ENCODE measurements around the gene FNIP2.
"Not testable (repeated sequence)": the region's sequence is repeated elsewhere in the genome, so short reads cannot be mapped to it uniquely, and the experiment has no call there.

FNIP2 gene

GRCh38 chr4:158875455-158875854 is 106.6 kb downstream of the FNIP2 start:
- DNase-seq = no peak

- no peak for DNase-seq
These were observed 108.2 kb downstream of the FNIP2 start for GRCh38 chr4:158877069-158877468.

GRCh38 chr4:158882142-158882541 is 113.3 kb downstream of the FNIP2 start:
- DNase-seq = not testable (repeated sequence)

- no peak for DNase-seq
These were observed 115.5 kb downstream of the FNIP2 start for GRCh38 chr4:158884280-158884679.

- no peak for DNase-seq
These were observed 116.7 kb downstream of the FNIP2 start for GRCh38 chr4:158885564-158885963.

GRCh38 chr4:158890294-158890693 is 121.5 kb downstream of the FNIP2 start:
- no peak for DNase-seq

- no peak for DNase-seq
These were observed 122.4 kb downstream of the FNIP2 start for GRCh38 chr4:158891256-158891655.

- no peak for DNase-seq
These were observed 126.0 kb downstream of the FNIP2 start for GRCh38 chr4:158894826-158895225.

- DNase-seq = peak in 1 of 2 experiments; percentile 3
These were observed 127.2 kb downstream of the FNIP2 start for GRCh38 chr4:158895797-158896576.

GRCh38 chr4:158896577-158897238 is 127.9 kb downstream of the FNIP2 start:
- not testable (repeated sequence) for DNase-seq

GRCh38 chr4:158900408-158900807 is 131.6 kb downstream of the FNIP2 start:
- not testable (repeated sequence) for DNase-seq

GRCh38 chr4:158902280-158903078 is 133.7 kb downstream of the FNIP2 start:
- not testable (repeated sequence) for DNase-seq

- DNase-seq = no peak
These were observed 134.2 kb downstream of the FNIP2 start for GRCh38 chr4:158903079-158903456.

- DNase-seq = no peak
These were observed 134.7 kb downstream of the FNIP2 start for GRCh38 chr4:158903472-158904043.

GRCh38 chr4:158904815-158905214 is 136.0 kb downstream of the FNIP2 start:
- DNase-seq = no peak

GRCh38 chr4:158906073-158906472 is 137.2 kb downstream of the FNIP2 start:
- no peak for DNase-seq

GRCh38 chr4:158912390-158912789 is 143.6 kb downstream of the FNIP2 start:
- no peak for DNase-seq

- DNase-seq = no peak
These were observed 144.0 kb downstream of the FNIP2 start for GRCh38 chr4:158912806-158913205.

- DNase-seq = no peak
These were observed 144.9 kb downstream of the FNIP2 start for GRCh38 chr4:158913766-158914165.

- DNase-seq = no peak
These were observed 145.4 kb downstream of the FNIP2 start for GRCh38 chr4:158914218-158914617.

GRCh38 chr4:158915683-158916241 is 146.9 kb downstream of the FNIP2 start:
- peak in 1 of 2 experiments; percentile 1 for DNase-seq

GRCh38 chr4:158920452-158920996 is 151.7 kb downstream of the FNIP2 start:
- DNase-seq = peak in 1 of 2 experiments; percentile 24

Measured in Kasumi-1 (cell line).